ENCODE measurements around the gene KCNG2. TPM values are rescaled to one million over a fixed set of nuclear protein-coding genes. Genes with fewer than 3 reads are reported as not detected.

KCNG2 gene
- total RNA-seq, 4 donors from 2014 or later, result 0.41 to 6.7 TPM; not detected in 2

- Histone ChIP-seq H3K27ac (no peak overlapping the region), H3K9me3 (no peaks in the 10 kb centered on the region), H3K4me1 (no peaks in the 10 kb centered on the region), H3K36me3 (no peaks in the 10 kb centered on the region), H3K4me3 (no peak overlapping the region), H3K27me3 (peaks cover 9% of the 10 kb centered on the region)
- in situ Hi-C loops (cut with MboI; ENCODE audit: low pct_ligation_motif_present in 1 of 4, low pct_unique_long_range_greater_than_20kb in 1 of 4, low sequenced_read_pairs in 3 of 4), result no loop called here
- DNase-seq, result no peak
- intact Hi-C loops (cut with DNase I; ENCODE audit: low total_unique reads), result no loop called here
- 85 to 95% methylated on average over 7 to 33 of the region's 33 CpGs for WGBS, 2 donors (ENCODE audit: low coverage in 1 of 2)
- TF ChIP-seq CTCF (IDR thresholded peaks at IDR 0.05) (no peak), EP300 (IDR thresholded peaks at IDR 0.05; ENCODE audit: low read depth) (no peak), POLR2AphosphoS5 (IDR thresholded peaks at IDR 0.05) (no peak)
Observed at GRCh38 chr18:79852561-79853302, 55.0 kb downstream of the KCNG2 start.

- intact Hi-C loops (cut with DNase I; ENCODE audit: low total_unique reads), result no loop called here
Observed at GRCh38 chr18:79853303-79853992, 55.7 kb downstream of the KCNG2 start.

GRCh38 chr18:79853993-79854364, 56.2 kb downstream of the KCNG2 start:
- Histone ChIP-seq H3K27me3 (peaks cover 9% of the 10 kb centered on the region), H3K9me3 (no peaks in the 10 kb centered on the region), H3K27ac (no peak overlapping the region), H3K36me3 (no peaks in the 10 kb centered on the region), H3K4me1 (no peaks in the 10 kb centered on the region), H3K4me3 (no peak overlapping the region)
- DNase-seq, result no peak
- no peak for TF ChIP-seq POLR2AphosphoS5 (IDR thresholded peaks at IDR 0.05)
- TF ChIP-seq EP300 (IDR thresholded peaks at IDR 0.05; ENCODE audit: low read depth), result no peak
- no peak for TF ChIP-seq POLR2A (IDR thresholded peaks at IDR 0.05)
- no peak for TF ChIP-seq CTCF (IDR thresholded peaks at IDR 0.05)
- 67 to 84% methylated on average over 1 to 12 of the region's 15 CpGs for WGBS, 2 donors (ENCODE audit: low coverage in 1 of 2)
- in situ Hi-C loops (cut with MboI; ENCODE audit: low pct_ligation_motif_present in 1 of 4, low pct_unique_long_range_greater_than_20kb in 1 of 4, low sequenced_read_pairs in 3 of 4) (no loop called here), intact Hi-C loops (cut with DNase I; ENCODE audit: low total_unique reads) (no loop called here)

More at GRCh38 chr18:79853303-79853992, 55.7 kb downstream of the KCNG2 start:
- H3K27ac ChIP-seq, result no peak overlapping the region
- DNase-seq, result no peak
- 71 to 75% methylated on average over 6 to 21 of the region's 26 CpGs for WGBS, 2 donors (ENCODE audit: low coverage in 1 of 2)
- H3K27me3 ChIP-seq, result peaks cover 9% of the 10 kb centered on the region
- no peaks in the 10 kb centered on the region for H3K36me3 ChIP-seq
- H3K9me3 ChIP-seq, result no peaks in the 10 kb centered on the region
- TF ChIP-seq EP300 (IDR thresholded peaks at IDR 0.05; ENCODE audit: low read depth), result no peak
- TF ChIP-seq POLR2A (IDR thresholded peaks at IDR 0.05), result no peak
- TF ChIP-seq POLR2AphosphoS5 (IDR thresholded peaks at IDR 0.05), result no peak
- no peak for TF ChIP-seq CTCF (IDR thresholded peaks at IDR 0.05)
- no peaks in the 10 kb centered on the region for H3K4me1 ChIP-seq
- in situ Hi-C loops (cut with MboI; ENCODE audit: low pct_ligation_motif_present in 1 of 4, low pct_unique_long_range_greater_than_20kb in 1 of 4, low sequenced_read_pairs in 3 of 4), result no loop called here
- no peak overlapping the region for H3K4me3 ChIP-seq

- no peak overlapping the region for H3K27ac ChIP-seq
- 73 to 79% methylated on average over 2 to 17 of the region's 17 CpGs for WGBS, 2 donors (ENCODE audit: low coverage in 1 of 2)
- no peak overlapping the region for H3K4me3 ChIP-seq
- H3K36me3 ChIP-seq, result no peaks in the 10 kb centered on the region
- TF ChIP-seq CTCF (IDR thresholded peaks at IDR 0.05) (no peak), EP300 (IDR thresholded peaks at IDR 0.05; ENCODE audit: low read depth) (no peak), POLR2A (IDR thresholded peaks at IDR 0.05) (no peak), POLR2AphosphoS5 (IDR thresholded peaks at IDR 0.05) (no peak)
- DNase-seq, result no peak
- no peaks in the 10 kb centered on the region for H3K4me1 ChIP-seq
- in situ Hi-C loops (cut with MboI; ENCODE audit: low pct_ligation_motif_present in 1 of 4, low pct_unique_long_range_greater_than_20kb in 1 of 4, low sequenced_read_pairs in 3 of 4), result no loop called here
- intact Hi-C loops (cut with DNase I; ENCODE audit: low total_unique reads), result no loop called here
- H3K27me3 ChIP-seq, result peaks cover 9% of the 10 kb centered on the region
- H3K9me3 ChIP-seq, result no peaks in the 10 kb centered on the region
Observed at GRCh38 chr18:79855147-79855933, 57.6 kb downstream of the KCNG2 start.

Data from transverse colon (tissue), 4 donors.